Ovary (tissue), 9 donors: ENCODE data around the gene CNTNAP4. TPM values are rescaled to one million over a fixed set of nuclear protein-coding genes. Genes with fewer than 3 reads are reported as not detected.

Experiments used
- DNase-seq, 5 donors: peaks; one replicate each; pipeline ENCODE4 v3.0.0-alpha.2; 2019 to 2020
- H3K27ac ChIP-seq, 2 donors: fragments of 200-600 bp; one replicate each; pipeline versions ENCODE4 v1.5.1 to v1.8.0; 2019 to 2022
- H3K27me3 ChIP-seq: fragments of 200-600 bp; one replicate; pipeline ENCODE4 v1.8.0; 2022
- H3K36me3 ChIP-seq: fragments of 200-600 bp; sonication (generic); one replicate; pipeline ENCODE4 v1.5.1; 2019
- H3K4me1 ChIP-seq: one replicate; pipeline ENCODE4 v1.8.1; 2013; ENCODE audit warnings: mild to moderate bottlenecking, moderate library complexity; ENCODE audit not compliant: insufficient read depth
- H3K4me3 ChIP-seq: fragments of 200-600 bp; sonication (generic); one replicate; pipeline ENCODE4 v1.5.1; 2017
- H3K9me3 ChIP-seq, 2 donors: fragments of 200-600 bp in 1 of 2; sonication (generic) in 1 of 2; one replicate each; pipeline versions ENCODE4 v1.5.1 to v1.8.1; 2013 to 2019; ENCODE audit warnings: mild to moderate bottlenecking in 1 of 2, moderate library complexity in 1 of 2
- EP300 ChIP-seq: sonication (generic); formaldehyde crosslinking; IDR thresholded peaks from one replicate; pipeline ENCODE4 v1.6.1; 2017; ENCODE audit warnings: antibody characterized with exemption
- POLR2A ChIP-seq: fragments of 450-650 bp; IDR thresholded peaks from one replicate; pipeline ENCODE4 v1.6.1; 2017; ENCODE audit warnings: antibody characterized with exemption, mild to moderate bottlenecking, moderate library complexity
- WGBS, 3 donors: extraction: QIAGEN DNeasy Blood & Tissue Kit in 1 of 3; methylation state at CpG; one replicate each; pipeline versions ENCODE4 v1.1.5 to v1.1.7; 2013 to 2017; 5-methylcytosine and 5-hydroxymethylcytosine counted together
- intact Hi-C, 4 donors: fragments of 100-400 bp; cut with DNase I; formaldehyde crosslinking; loops; one replicate each; pipeline versions ENCODE4 v1.11.0 to v1.15.1; 2022 to 2023
- polyA plus RNA-seq, 2 donors: library from polyadenylated mRNA; stranded (reverse); fragments of 200-250 nt in 1 of 2; fragments of 350-450 nt in 1 of 2; fragmentation: Illumina TruSeq in 1 of 2; extraction: RNeasy Lipid Tissue Mini Kit (QIAGEN cat#74804) in 1 of 2; gene quantifications; one replicate each; pipeline ENCODE4 v1.2.3, GENCODE V29; 2013 to 2014
- total RNA-seq, 7 donors: library from RNA; depleted of rRNA in 2 of 7; stranded (reverse); fragments of >200 nt in 2 of 7; fragmentation: NEBNext Ultra II Directional in 3 of 7; extraction: Animal tissue kit (Norgen Biotek cat#: 25700) in 3 of 7; gene quantifications; one replicate each; pipeline versions ENCODE4 v1.1.0 to v1.2.4, GENCODE V29; 2016 to 2023
- TF ChIP-seq, protein P1 (sequence below), 3 donors: fragments of 450-650 bp in 2 of 3; fragments of 200-600 bp in 1 of 3; IDR thresholded peaks; one replicate each; pipeline versions ENCODE4 v1.5.1 to v1.8.0; 2016 to 2022; ENCODE audit warnings: antibody characterized with exemption in 3 of 3, mild to moderate bottlenecking in 1 of 3
- donor health status: DM: no; HTN: no; CAD: no; lungs with moderate emphysema.
- donor health status: DM: no; HTN: no; CAD: no.
- donor health status: Bipolar disorder and iron deficiency.
- donor health status: DM: yes; HTN: yes; CAD: no.
- donor health status: DM: no; HTN: no; CAD: no.
- donor health status: DM: yes; HTN: yes; CAD: no.

The CNTNAP4 gene
- total and polyA plus RNA-seq, 9 donors = 0.07 to 0.52 (median 0.36) TPM; not detected in 5

DNA sequence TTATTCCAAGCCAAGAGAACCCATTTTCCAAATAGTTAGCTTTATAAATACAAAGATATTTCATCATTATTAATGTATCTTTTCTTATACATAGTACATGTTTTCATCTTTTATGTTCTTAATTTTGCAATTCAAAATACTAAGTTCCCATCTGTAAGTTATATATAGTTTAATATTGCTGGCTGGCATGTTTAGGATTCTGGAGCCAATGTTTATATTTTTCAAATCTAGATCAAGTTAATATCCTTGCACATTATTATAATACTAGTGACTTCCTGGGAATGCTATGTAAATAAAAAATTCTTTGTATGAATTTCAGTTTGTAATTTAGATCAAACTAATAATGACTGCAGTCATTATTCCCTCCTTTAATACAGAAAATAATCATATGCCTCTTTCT lies 189.7 kb downstream of the CNTNAP4 start:
- Histone ChIP-seq H3K27me3 (no peaks in the 10 kb centered on the region), H3K4me1 (no peaks in the 10 kb centered on the region), H3K27ac (no peak overlapping the region), H3K4me3 (no peak overlapping the region), H3K36me3 (no peaks in the 10 kb centered on the region), H3K9me3 (no peaks in the 10 kb centered on the region)
- intact Hi-C loops = no loop called here
- TF ChIP-seq EP300 = no peak
- no peak for TF ChIP-seq POLR2A
- TF ChIP-seq, protein P1, sequence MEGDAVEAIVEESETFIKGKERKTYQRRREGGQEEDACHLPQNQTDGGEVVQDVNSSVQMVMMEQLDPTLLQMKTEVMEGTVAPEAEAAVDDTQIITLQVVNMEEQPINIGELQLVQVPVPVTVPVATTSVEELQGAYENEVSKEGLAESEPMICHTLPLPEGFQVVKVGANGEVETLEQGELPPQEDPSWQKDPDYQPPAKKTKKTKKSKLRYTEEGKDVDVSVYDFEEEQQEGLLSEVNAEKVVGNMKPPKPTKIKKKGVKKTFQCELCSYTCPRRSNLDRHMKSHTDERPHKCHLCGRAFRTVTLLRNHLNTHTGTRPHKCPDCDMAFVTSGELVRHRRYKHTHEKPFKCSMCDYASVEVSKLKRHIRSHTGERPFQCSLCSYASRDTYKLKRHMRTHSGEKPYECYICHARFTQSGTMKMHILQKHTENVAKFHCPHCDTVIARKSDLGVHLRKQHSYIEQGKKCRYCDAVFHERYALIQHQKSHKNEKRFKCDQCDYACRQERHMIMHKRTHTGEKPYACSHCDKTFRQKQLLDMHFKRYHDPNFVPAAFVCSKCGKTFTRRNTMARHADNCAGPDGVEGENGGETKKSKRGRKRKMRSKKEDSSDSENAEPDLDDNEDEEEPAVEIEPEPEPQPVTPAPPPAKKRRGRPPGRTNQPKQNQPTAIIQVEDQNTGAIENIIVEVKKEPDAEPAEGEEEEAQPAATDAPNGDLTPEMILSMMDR (IDR thresholded peaks at IDR 0.05) = no peak
- no peak for DNase-seq

DNA sequence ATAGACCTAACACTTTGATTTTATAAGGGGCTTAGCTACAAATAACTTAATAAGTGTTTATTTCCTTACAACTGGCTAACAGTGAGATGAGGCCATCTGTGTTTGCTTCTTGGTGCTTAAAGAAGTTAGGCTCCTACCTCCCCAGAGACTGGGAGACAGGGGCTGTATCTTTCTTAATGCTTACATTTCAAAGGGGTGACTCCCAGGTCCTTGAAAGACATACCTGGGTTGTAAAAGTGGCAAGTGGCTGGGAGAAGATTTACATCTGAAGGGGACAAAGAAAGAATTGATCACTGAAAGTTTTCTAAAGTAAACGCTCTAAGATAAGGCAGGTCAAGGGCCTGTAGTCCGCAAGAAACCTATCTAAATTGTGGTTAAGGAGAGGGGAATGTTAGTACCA lies 196.8 kb downstream of the CNTNAP4 start:
- DNase-seq = no peak
- intact Hi-C loops = no loop called here

GRCh38 chr16:76478105-76478504 lies 200.9 kb downstream of the CNTNAP4 start:
- WGBS, 3 donors = 63 to 70% (median 67%) methylated on average over 4 of the region's 4 CpGs
- DNase-seq = no peak
- H3K9me3 ChIP-seq = no peaks in the 10 kb centered on the region
- H3K36me3 ChIP-seq = no peaks in the 10 kb centered on the region
- TF ChIP-seq EP300 = no peak
- no peak overlapping the region for H3K27ac ChIP-seq
- H3K4me3 ChIP-seq = no peak overlapping the region
- no peaks in the 10 kb centered on the region for H3K4me1 ChIP-seq
- no peaks in the 10 kb centered on the region for H3K27me3 ChIP-seq
- intact Hi-C loops = no loop called here

More for the DNA sequence above, 196.8 kb downstream of the CNTNAP4 start:
- Histone ChIP-seq H3K9me3 (no peaks in the 10 kb centered on the region), H3K36me3 (no peaks in the 10 kb centered on the region), H3K27ac (no peak overlapping the region), H3K4me3 (no peak overlapping the region), H3K4me1 (no peaks in the 10 kb centered on the region), H3K27me3 (no peaks in the 10 kb centered on the region)
- TF ChIP-seq, protein P1 (IDR thresholded peaks at IDR 0.05) = no peak
- TF ChIP-seq POLR2A (no peak), EP300 (no peak)
- WGBS, 3 donors = 47 to 57% (median 53%) methylated on average over 2 of the region's 2 CpGs

GRCh38 chr16:76483307-76483909 lies 206.2 kb downstream of the CNTNAP4 start:
- H3K27ac ChIP-seq = no peak overlapping the region
- H3K9me3 ChIP-seq = no peaks in the 10 kb centered on the region
- no peaks in the 10 kb centered on the region for H3K36me3 ChIP-seq
- H3K4me3 ChIP-seq = no peak overlapping the region
- H3K27me3 ChIP-seq = no peaks in the 10 kb centered on the region
- TF ChIP-seq POLR2A (no peak), EP300 (no peak)
- TF ChIP-seq, protein P1 (IDR thresholded peaks at IDR 0.05) = no peak
- 82 to 85% (median 83%) methylated on average over 8 of the region's 8 CpGs for WGBS, 3 donors
- intact Hi-C loops = no loop called here
- H3K4me1 ChIP-seq = no peaks in the 10 kb centered on the region
- no peak for DNase-seq

DNA sequence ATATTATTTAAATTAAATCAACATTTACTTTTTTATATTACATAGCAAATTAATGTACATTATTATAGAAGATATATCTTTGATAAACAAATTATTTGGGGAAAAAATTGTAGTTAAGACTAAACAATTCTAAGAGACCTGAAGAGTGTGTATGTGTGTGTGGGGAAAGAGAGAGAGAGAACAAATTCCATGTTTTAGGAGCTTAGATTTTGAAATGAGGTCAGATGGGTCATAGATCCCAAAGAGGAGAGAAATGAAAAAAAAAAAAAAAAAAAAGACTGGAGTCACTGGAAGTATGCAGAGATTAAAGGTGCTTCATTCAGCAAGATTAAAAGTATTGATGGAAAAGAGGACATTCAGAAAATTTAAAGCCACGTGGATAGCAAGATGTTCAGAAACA lies 206.8 kb downstream of the CNTNAP4 start:
- Histone ChIP-seq H3K4me3 (no peak overlapping the region), H3K27ac (no peak overlapping the region), H3K36me3 (no peaks in the 10 kb centered on the region), H3K9me3 (no peaks in the 10 kb centered on the region), H3K27me3 (no peaks in the 10 kb centered on the region), H3K4me1 (no peaks in the 10 kb centered on the region)
- 54 to 65% (median 64%) methylated on average over 1 of the region's 1 CpG for WGBS, 3 donors
- intact Hi-C loops = no loop called here
- TF ChIP-seq EP300 (no peak), POLR2A (no peak)
- TF ChIP-seq, protein P1 (IDR thresholded peaks at IDR 0.05) = no peak
- no peak for DNase-seq
